HL-60 (cell line): ENCODE results near the gene MTCL1.

Experiments used
- DNase-seq, 2 experiments: peaks; one replicate each; pipeline ENCODE4 v3.0.0-alpha.2; 2010 to 2020; ENCODE audit warnings: low read depth in 1 of 2, low spot score in 1 of 2
- H3K27ac ChIP-seq: fragments of 250-450 bp; sonication (Bioruptor Pico); replicated peaks from 2 replicates; pipeline ENCODE4 v1.5.1; 2020; ENCODE audit warnings: mild to moderate bottlenecking, moderate library complexity
- H3K27me3 ChIP-seq: fragments of 250-450 bp; sonication (Bioruptor Pico); 2 replicates; pipeline ENCODE4 v1.5.1; 2021; ENCODE audit warnings: mild to moderate bottlenecking, moderate library complexity; ENCODE audit not compliant: insufficient read depth, poor library complexity, severe bottlenecking
- H3K4me3 ChIP-seq: replicated peaks from 2 replicates; pipeline ENCODE4 v1.5.1; 2011; ENCODE audit warnings: mild to moderate bottlenecking, control low read depth, low read length; ENCODE audit not compliant: insufficient read depth
- GABPA ChIP-seq: IDR thresholded peaks from 2 replicates; pipeline ENCODE4 v1.6.1; 2012; ENCODE audit warnings: low read depth
- POLR2AphosphoS5 ChIP-seq: IDR thresholded peaks from 2 replicates; pipeline ENCODE4 v1.6.1; 2012; ENCODE audit warnings: low read depth
- REST ChIP-seq: IDR thresholded peaks from 2 replicates; pipeline ENCODE4 v1.6.1; 2012; ENCODE audit warnings: low read depth; ENCODE audit not compliant: insufficient replicate concordance
- SPI1 ChIP-seq: IDR thresholded peaks from 2 replicates; pipeline ENCODE4 v1.6.1; 2012; ENCODE audit warnings: low read depth, mild to moderate bottlenecking, borderline replicate concordance
- TF ChIP-seq, protein P1 (sequence below): IDR thresholded peaks from one replicate; pipeline ENCODE4 v1.5.1; 2011; ENCODE audit warnings: low read length, control low read depth, inconsistent platforms; ENCODE audit not compliant: insufficient read depth

MTCL1 gene

GRCh38 chr18:8699126-8699525 is 6.2 kb upstream of the MTCL1 start:
- no peak for DNase-seq
- TF ChIP-seq SPI1: no peak
- no peak for TF ChIP-seq GABPA
- TF ChIP-seq, protein P1, sequence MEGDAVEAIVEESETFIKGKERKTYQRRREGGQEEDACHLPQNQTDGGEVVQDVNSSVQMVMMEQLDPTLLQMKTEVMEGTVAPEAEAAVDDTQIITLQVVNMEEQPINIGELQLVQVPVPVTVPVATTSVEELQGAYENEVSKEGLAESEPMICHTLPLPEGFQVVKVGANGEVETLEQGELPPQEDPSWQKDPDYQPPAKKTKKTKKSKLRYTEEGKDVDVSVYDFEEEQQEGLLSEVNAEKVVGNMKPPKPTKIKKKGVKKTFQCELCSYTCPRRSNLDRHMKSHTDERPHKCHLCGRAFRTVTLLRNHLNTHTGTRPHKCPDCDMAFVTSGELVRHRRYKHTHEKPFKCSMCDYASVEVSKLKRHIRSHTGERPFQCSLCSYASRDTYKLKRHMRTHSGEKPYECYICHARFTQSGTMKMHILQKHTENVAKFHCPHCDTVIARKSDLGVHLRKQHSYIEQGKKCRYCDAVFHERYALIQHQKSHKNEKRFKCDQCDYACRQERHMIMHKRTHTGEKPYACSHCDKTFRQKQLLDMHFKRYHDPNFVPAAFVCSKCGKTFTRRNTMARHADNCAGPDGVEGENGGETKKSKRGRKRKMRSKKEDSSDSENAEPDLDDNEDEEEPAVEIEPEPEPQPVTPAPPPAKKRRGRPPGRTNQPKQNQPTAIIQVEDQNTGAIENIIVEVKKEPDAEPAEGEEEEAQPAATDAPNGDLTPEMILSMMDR: no peak
- TF ChIP-seq POLR2AphosphoS5: no peak
- TF ChIP-seq REST: no peak
- H3K4me3 ChIP-seq: no peak overlapping the region
- H3K27ac ChIP-seq: no peak overlapping the region
- peaks cover 34% of the 10 kb centered on the region for H3K27me3 ChIP-seq

- DNase-seq: peak; percentile 15 to 57
- H3K4me3 ChIP-seq: no peak overlapping the region
- no peak for TF ChIP-seq GABPA
- TF ChIP-seq POLR2AphosphoS5: peak; percentile 31; the same call in 1 of the 2 replicates
- H3K27ac ChIP-seq: no peak overlapping the region
- H3K27me3 ChIP-seq: peaks cover 41% of the 10 kb centered on the region
These were observed 5.4 kb upstream of the MTCL1 start for GRCh38 chr18:8699948-8700347.

- H3K4me3 ChIP-seq: no peak overlapping the region
- H3K27ac ChIP-seq: no peak overlapping the region
- H3K27me3 ChIP-seq: peaks cover 44% of the 10 kb centered on the region
- TF ChIP-seq POLR2AphosphoS5 (no peak), GABPA (no peak), REST (no peak), SPI1 (no peak)
- TF ChIP-seq, protein P1: no peak
- DNase-seq: no peak
These were observed 3.7 kb upstream of the MTCL1 start for GRCh38 chr18:8701546-8702118.

- no peak overlapping the region for H3K4me3 ChIP-seq
- no peak overlapping the region for H3K27ac ChIP-seq
- peaks cover 55% of the 10 kb centered on the region for H3K27me3 ChIP-seq
- TF ChIP-seq, protein P1: no peak
- no peak for TF ChIP-seq SPI1
- no peak for DNase-seq
These were observed 2.7 kb upstream of the MTCL1 start for GRCh38 chr18:8702668-8703067.
